Activated CD4-positive, alpha-beta T cell treated with anti-CD3 and anti-CD28 coated beads, Interleukin-2, amount 10 ng/mL, durations not matched to agents 24 days and 14 days (primary cell): Measurements from ENCODE around the gene CCDC93. TPM values are rescaled to one million over a fixed set of nuclear protein-coding genes. Genes with fewer than 3 reads are reported as not detected.

Source experiments
- DNase-seq: peaks from one replicate; pipeline ENCODE4 v3.0.0; 2022
- H3K27ac Mint-ChIP-seq: one replicate; pipeline ENCODE4 v1.8.0; 2022; ENCODE audit warnings: mild to moderate bottlenecking, mixed read lengths
- H3K27me3 Mint-ChIP-seq: one replicate; pipeline ENCODE4 v1.8.0; 2022; ENCODE audit warnings: mixed read lengths
- H3K36me3 Mint-ChIP-seq: one replicate; pipeline ENCODE4 v1.8.0; 2022; ENCODE audit warnings: low read depth, mild to moderate bottlenecking, mixed read lengths
- H3K4me1 Mint-ChIP-seq: one replicate; pipeline ENCODE4 v1.8.0; 2021; ENCODE audit warnings: mixed read lengths
- H3K4me3 Mint-ChIP-seq: one replicate; pipeline ENCODE4 v1.8.0; 2022; ENCODE audit warnings: mild to moderate bottlenecking, moderate library complexity, mixed read lengths
- H3K9me3 Mint-ChIP-seq: one replicate; pipeline ENCODE4 v1.8.0; 2021; ENCODE audit warnings: mixed read lengths
- intact Hi-C: fragments of 100-400 bp; cut with micrococcal nuclease; formaldehyde crosslinking; loops from one replicate; pipeline ENCODE4 v1.15.1; 2023
- total RNA-seq: library from RNA; stranded (reverse); gene quantifications from 2 replicates; pipeline ENCODE4 v1.2.3, GENCODE V29; 2022

CCDC93 gene
- total RNA-seq, 1 donor from 2014 or later, result 34.4 TPM

DNA sequence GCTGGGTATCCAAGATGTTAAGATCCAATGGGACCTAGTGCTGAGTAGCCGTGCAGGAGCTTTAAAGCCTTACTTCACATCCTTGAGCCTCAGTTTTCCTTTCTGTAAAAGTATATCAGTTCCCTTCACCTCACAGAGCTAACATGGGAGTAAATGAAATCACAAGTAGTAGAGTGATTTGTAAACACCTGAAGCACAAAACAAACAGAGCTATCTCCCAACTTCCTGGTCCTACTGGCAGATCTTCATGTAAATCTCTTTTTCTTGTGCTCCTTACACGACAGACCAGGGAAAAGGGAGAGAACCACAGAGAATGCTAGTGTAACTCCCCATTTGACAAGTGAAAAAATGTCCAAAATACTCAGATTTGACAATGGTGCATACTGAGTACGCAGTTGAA, 17.3 kb downstream of the CCDC93 start:
- Mint-ChIP-seq H3K4me1 (peaks cover 2% of the 10 kb centered on the region), H3K4me3 (no peak overlapping the region), H3K27ac (no peak overlapping the region), H3K27me3 (no peaks in the 10 kb centered on the region), H3K9me3 (no peaks in the 10 kb centered on the region), H3K36me3 (peaks cover 62% of the 10 kb centered on the region)
- intact Hi-C loops, result no loop called here
- no peak for DNase-seq

- intact Hi-C loops, result no loop called here
- Mint-ChIP-seq H3K36me3 (peaks cover 60% of the 10 kb centered on the region), H3K9me3 (no peaks in the 10 kb centered on the region), H3K27ac (no peak overlapping the region), H3K27me3 (no peaks in the 10 kb centered on the region), H3K4me1 (peaks cover 2% of the 10 kb centered on the region), H3K4me3 (no peak overlapping the region)
- DNase-seq, result no peak
Measured at GRCh38 chr2:117994729-117995128, 19.1 kb downstream of the CCDC93 start.

GRCh38 chr2:117989854-117990438, 23.9 kb downstream of the CCDC93 start:
- Mint-ChIP-seq H3K27ac (no peak overlapping the region), H3K4me3 (no peak overlapping the region), H3K36me3 (peaks cover 41% of the 10 kb centered on the region), H3K4me1 (no peaks in the 10 kb centered on the region), H3K9me3 (no peaks in the 10 kb centered on the region), H3K27me3 (no peaks in the 10 kb centered on the region)
- no peak for DNase-seq
- intact Hi-C loops, result no loop called here

DNA sequence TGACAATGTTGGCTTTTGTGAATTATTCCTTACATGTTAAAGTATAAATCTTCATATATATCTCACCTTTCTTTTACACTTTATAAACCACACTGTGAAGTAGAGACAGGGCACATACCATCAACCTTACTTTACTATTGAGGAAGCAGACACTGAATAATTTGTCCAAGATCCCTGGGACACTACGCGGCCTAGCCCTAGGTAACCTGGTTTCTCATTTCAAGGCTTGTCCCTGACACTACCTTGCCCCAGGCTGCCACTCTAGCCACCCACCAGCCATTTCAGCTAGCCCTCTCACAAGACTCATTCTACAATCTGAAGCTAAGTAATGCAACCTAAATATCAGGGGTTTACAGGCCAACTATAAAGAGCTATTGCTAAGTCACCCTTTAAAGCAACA, 26.7 kb downstream of the CCDC93 start:
- Mint-ChIP-seq H3K36me3 (peaks cover 37% of the 10 kb centered on the region), H3K27me3 (no peaks in the 10 kb centered on the region)

GRCh38 chr2:117985092-117985491, 28.8 kb downstream of the CCDC93 start:
- H3K36me3 Mint-ChIP-seq, result peaks cover 32% of the 10 kb centered on the region
- peaks cover 6% of the 10 kb centered on the region for H3K4me1 Mint-ChIP-seq
- no peak overlapping the region for H3K27ac Mint-ChIP-seq

More for the DNA sequence above, 26.7 kb downstream of the CCDC93 start:
- no peak overlapping the region for H3K27ac Mint-ChIP-seq
- intact Hi-C loops, result no loop called here
- H3K9me3 Mint-ChIP-seq, result no peaks in the 10 kb centered on the region
- no peak for DNase-seq
- H3K4me1 Mint-ChIP-seq, result peaks cover 2% of the 10 kb centered on the region
- H3K4me3 Mint-ChIP-seq, result no peak overlapping the region

DNA sequence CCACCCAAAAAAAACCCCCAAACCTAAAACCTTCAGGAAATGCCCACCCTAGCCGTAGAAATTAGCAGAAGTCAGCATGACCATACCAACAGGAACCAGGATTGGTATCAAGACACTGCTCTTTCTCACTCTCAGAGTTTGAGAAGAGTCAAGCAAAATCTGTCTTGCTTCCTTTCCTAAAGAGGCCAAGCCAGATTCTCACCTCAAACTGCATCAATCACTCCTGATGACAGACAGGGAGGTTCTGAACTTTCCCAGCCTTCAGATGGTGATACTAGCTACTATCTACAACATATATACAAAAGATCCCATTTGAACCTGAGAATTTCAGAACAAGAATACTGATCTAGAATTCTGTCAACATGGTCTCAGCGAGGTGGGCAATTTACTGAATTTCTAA, 29.7 kb downstream of the CCDC93 start:
- intact Hi-C loops, result no loop called here
- Mint-ChIP-seq H3K4me1 (peaks cover 6% of the 10 kb centered on the region), H3K4me3 (no peak overlapping the region), H3K27me3 (no peaks in the 10 kb centered on the region), H3K36me3 (peaks cover 27% of the 10 kb centered on the region), H3K9me3 (no peaks in the 10 kb centered on the region), H3K27ac (peak overlapping the region; percentile 39)
- no peak for DNase-seq

More at GRCh38 chr2:117985092-117985491, 28.8 kb downstream of the CCDC93 start:
- DNase-seq, result no peak
- intact Hi-C loops, result no loop called here
- no peaks in the 10 kb centered on the region for H3K27me3 Mint-ChIP-seq
- no peak overlapping the region for H3K4me3 Mint-ChIP-seq
- H3K9me3 Mint-ChIP-seq, result no peaks in the 10 kb centered on the region

GRCh38 chr2:117983040-117983439, 30.8 kb downstream of the CCDC93 start:
- Mint-ChIP-seq H3K9me3 (no peaks in the 10 kb centered on the region), H3K4me3 (no peak overlapping the region), H3K27ac (no peak overlapping the region), H3K4me1 (peaks cover 6% of the 10 kb centered on the region), H3K36me3 (peaks cover 28% of the 10 kb centered on the region), H3K27me3 (no peaks in the 10 kb centered on the region)
- no peak for DNase-seq
- intact Hi-C loops, result no loop called here

DNA sequence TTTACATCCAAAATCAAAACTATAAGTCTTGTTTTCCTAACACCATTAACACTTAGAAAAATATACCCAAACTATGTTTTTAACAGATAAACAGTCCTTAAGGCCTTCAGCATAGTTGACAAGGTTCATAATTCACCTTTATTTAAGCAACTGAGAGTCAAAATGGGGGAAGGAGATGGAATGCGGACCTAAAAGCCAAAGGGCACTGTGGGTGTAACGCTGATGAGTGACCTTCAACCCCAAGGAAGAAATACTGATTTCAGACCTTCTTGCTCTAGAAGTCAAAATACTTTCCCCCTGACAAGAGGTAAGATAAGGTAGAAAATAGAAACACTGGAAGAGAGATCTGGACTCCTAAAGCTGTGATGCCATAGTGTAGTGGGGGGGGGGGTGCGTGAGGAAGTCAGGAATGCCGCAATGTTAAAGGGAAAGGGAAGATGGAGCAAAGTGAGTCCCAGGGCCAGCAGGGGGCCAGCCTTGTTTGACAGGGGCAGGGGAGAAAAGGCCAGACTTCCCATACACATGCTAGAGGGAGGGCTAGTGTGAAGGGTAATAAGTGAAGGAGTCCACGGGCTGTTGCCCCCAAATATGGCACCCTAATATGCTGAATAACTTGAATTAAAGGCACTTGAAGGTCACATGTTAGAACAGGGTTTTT, 31.4 kb downstream of the CCDC93 start:
- H3K27me3 Mint-ChIP-seq, result no peaks in the 10 kb centered on the region

DNA sequence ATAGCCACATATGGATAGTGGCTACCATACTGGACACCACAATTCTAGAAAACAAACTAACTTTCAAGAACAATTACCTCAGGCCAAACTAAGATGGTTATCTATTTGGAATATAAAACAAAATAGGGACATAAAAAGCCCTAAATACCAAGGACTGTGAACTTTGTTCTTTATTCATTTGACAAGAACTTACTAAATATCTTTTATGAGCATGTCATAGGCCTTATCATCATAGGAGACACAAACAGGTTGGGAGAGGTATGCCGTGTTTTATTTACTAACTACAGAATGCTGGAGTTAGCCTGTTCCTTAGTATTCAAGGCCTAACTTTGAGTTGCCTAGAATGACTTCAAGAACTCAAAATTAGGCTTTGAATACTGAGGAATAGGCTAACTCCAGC, 32.1 kb downstream of the CCDC93 start:
- intact Hi-C loops, result no loop called here
- Mint-ChIP-seq H3K27ac (no peak overlapping the region), H3K4me3 (no peak overlapping the region), H3K36me3 (peaks cover 34% of the 10 kb centered on the region), H3K27me3 (no peaks in the 10 kb centered on the region), H3K4me1 (peaks cover 6% of the 10 kb centered on the region), H3K9me3 (no peaks in the 10 kb centered on the region)
- DNase-seq, result no peak

More for the DNA sequence above, 31.4 kb downstream of the CCDC93 start:
- H3K36me3 Mint-ChIP-seq, result peaks cover 33% of the 10 kb centered on the region
- DNase-seq, result no peak
- intact Hi-C loops, result no loop called here
- no peak overlapping the region for H3K27ac Mint-ChIP-seq
- no peaks in the 10 kb centered on the region for H3K9me3 Mint-ChIP-seq
- H3K4me3 Mint-ChIP-seq, result no peak overlapping the region
- H3K4me1 Mint-ChIP-seq, result peaks cover 6% of the 10 kb centered on the region

DNA sequence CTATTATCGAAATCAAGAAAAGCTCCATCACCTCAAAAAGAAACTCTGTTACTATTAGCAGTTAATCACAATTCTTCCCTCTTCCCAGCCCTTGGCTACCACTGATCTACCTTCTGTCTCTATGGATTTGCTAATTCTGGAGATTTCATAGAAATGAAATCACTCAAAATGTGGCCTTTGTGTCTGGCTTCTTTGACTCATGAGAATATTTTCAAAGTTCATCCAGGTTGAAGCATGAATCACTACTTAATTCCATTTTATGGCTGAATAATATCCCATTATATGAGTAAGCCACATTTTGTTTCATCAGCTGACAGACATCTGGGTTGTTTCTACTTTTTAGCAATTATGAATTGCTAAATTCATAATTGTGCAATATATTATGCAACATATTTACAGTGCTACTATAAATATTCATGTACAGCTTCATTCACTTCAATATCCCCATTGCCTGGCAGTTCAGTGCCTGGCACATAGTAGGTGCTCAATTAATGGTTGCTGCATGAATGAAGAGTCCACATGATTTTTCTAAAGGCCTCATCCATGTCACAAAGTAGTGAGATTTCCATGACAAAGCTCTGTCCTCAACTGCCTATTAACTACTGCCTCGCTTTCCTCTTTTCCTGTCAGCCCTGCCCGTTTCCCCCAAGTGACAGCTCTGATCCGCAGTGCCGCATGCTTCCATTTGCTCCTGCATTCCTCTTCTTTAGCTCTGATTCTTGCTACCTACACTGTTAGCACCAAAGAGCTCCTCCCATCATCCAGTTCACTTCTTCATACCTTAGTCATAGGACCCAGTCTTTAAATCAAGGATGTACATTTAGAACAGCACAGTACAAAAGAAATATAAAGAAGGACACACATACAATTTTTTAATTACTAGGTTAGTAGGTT, 32.8 kb downstream of the CCDC93 start:
- Mint-ChIP-seq H3K27ac (no peak overlapping the region), H3K4me3 (no peak overlapping the region), H3K27me3 (no peaks in the 10 kb centered on the region), H3K36me3 (peaks cover 36% of the 10 kb centered on the region), H3K9me3 (no peaks in the 10 kb centered on the region), H3K4me1 (peaks cover 6% of the 10 kb centered on the region)
- DNase-seq, result no peak
- intact Hi-C loops, result no loop called here

GRCh38 chr2:117979911-117980701, 33.8 kb downstream of the CCDC93 start:
- H3K9me3 Mint-ChIP-seq, result no peaks in the 10 kb centered on the region
- peaks cover 6% of the 10 kb centered on the region for H3K4me1 Mint-ChIP-seq
- peaks cover 35% of the 10 kb centered on the region for H3K36me3 Mint-ChIP-seq
- H3K27me3 Mint-ChIP-seq, result no peaks in the 10 kb centered on the region
- no peak overlapping the region for H3K4me3 Mint-ChIP-seq
- intact Hi-C loops, result no loop called here
- no peak overlapping the region for H3K27ac Mint-ChIP-seq
- DNase-seq, result no peak

- peaks cover 3% of the 10 kb centered on the region for H3K4me1 Mint-ChIP-seq
- intact Hi-C loops, result no loop called here
- H3K4me3 Mint-ChIP-seq, result no peak overlapping the region
- H3K36me3 Mint-ChIP-seq, result peaks cover 39% of the 10 kb centered on the region
- H3K9me3 Mint-ChIP-seq, result no peaks in the 10 kb centered on the region
- no peaks in the 10 kb centered on the region for H3K27me3 Mint-ChIP-seq
- H3K27ac Mint-ChIP-seq, result no peak overlapping the region
- DNase-seq, result no peak
Measured at GRCh38 chr2:117977696-117978095, 36.2 kb downstream of the CCDC93 start.

GRCh38 chr2:117976581-117976980, 37.3 kb downstream of the CCDC93 start:
- H3K4me3 Mint-ChIP-seq, result no peak overlapping the region
- no peak overlapping the region for H3K27ac Mint-ChIP-seq
- H3K4me1 Mint-ChIP-seq, result peaks cover 3% of the 10 kb centered on the region
- peaks cover 40% of the 10 kb centered on the region for H3K36me3 Mint-ChIP-seq
- H3K27me3 Mint-ChIP-seq, result no peaks in the 10 kb centered on the region
- no peaks in the 10 kb centered on the region for H3K9me3 Mint-ChIP-seq
- no peak for DNase-seq
- intact Hi-C loops, result no loop called here
